H1 (cell line): ENCODE data around the gene MLH3. TPM values are rescaled to one million over a fixed set of nuclear protein-coding genes. Genes with fewer than 3 reads are reported as not detected.

ENCODE experiments used
- CTCF ChIA-PET: fragments of 300-600 bp; sonication (Branson Sonifier 250); formaldehyde crosslinking; loops from one replicate; lab custom pipeline; 2021; ENCODE audit not compliant: partially characterized antibody; lab: Charles Lee
- POLR2A ChIA-PET: fragments of 300-600 bp; sonication (Branson Sonifier 250); formaldehyde crosslinking; loops from one replicate; lab custom pipeline; 2021; ENCODE audit warnings: inconsistent platforms; ENCODE audit not compliant: partially characterized antibody; lab: Charles Lee
- DNase-seq, 2 experiments: peaks; one replicate each; pipeline versions ENCODE4 v3.0.0 to v3.0.0-alpha.2; 2010 to 2022; ENCODE audit warnings: low spot score in 2 of 2, low read depth in 1 of 2, mixed read lengths in 1 of 2
- FAIRE-seq: peaks from 2 replicates; lab custom pipeline; 2011; peaks lifted over from hg19 to GRCh38; lab: Jason Lieb, UNC
- H2AFZ ChIP-seq: 2 replicates; pipeline ENCODE4 v1.8.1; 2012; ENCODE audit warnings: low read length, inconsistent platforms
- H2AK5ac ChIP-seq: 2 replicates; pipeline ENCODE4 v1.6.1; 2013; ENCODE audit warnings: low read depth, low read length
- H2BK120ac ChIP-seq: replicated peaks from 2 replicates; pipeline ENCODE3; 2013; ENCODE audit warnings: low read depth, low read length, inconsistent platforms
- H2BK12ac ChIP-seq: 2 replicates; pipeline ENCODE4 v1.6.1; 2013; ENCODE audit warnings: low read depth, low read length
- H2BK15ac ChIP-seq: 2 replicates; pipeline ENCODE4 v1.6.1; 2013; ENCODE audit warnings: low read length
- H2BK20ac ChIP-seq: 2 replicates; pipeline ENCODE4 v1.6.1; 2013; ENCODE audit warnings: low read length
- H2BK5ac ChIP-seq: 2 replicates; pipeline ENCODE4 v1.6.1; 2013; ENCODE audit warnings: low read depth, low read length
- H3K14ac ChIP-seq: 2 replicates; pipeline ENCODE4 v1.6.1; 2013; ENCODE audit warnings: inconsistent platforms; ENCODE audit not compliant: insufficient read length
- H3K18ac ChIP-seq: 2 replicates; pipeline ENCODE4 v1.6.1; 2013; ENCODE audit warnings: low read length; ENCODE audit errors: extremely low read depth
- H3K23ac ChIP-seq: 2 replicates; pipeline ENCODE4 v1.6.1; 2013; ENCODE audit warnings: inconsistent platforms; ENCODE audit not compliant: insufficient read length
- H3K23me2 ChIP-seq: 2 replicates; pipeline ENCODE4 v1.6.1; 2013; ENCODE audit warnings: low read depth, low read length
- H3K27ac ChIP-seq: 2 replicates; pipeline ENCODE4 v1.6.1; 2011; ENCODE audit warnings: low read depth, low read length, inconsistent platforms
- H3K27me3 ChIP-seq, 4 experiments: replicated peaks in 1 of 4; 1 replicate in 1 of 4; 2 replicates in 3 of 4; pipeline versions ENCODE4 v1.6.1 to v1.8.1; 2011 to 2013; ENCODE audit warnings: low read length in 3 of 4, mild to moderate bottlenecking in 3 of 4, inconsistent platforms in 2 of 4, mixed read lengths in 2 of 4, moderate library complexity in 1 of 4; ENCODE audit not compliant: control insufficient read depth in 3 of 4, insufficient read depth in 3 of 4; ENCODE audit errors: extremely low read depth in 1 of 4
- H3K36me3 ChIP-seq, 4 experiments: 2 replicates each; pipeline versions ENCODE4 v1.6.1 to v1.8.1; 2011 to 2013; ENCODE audit warnings: mild to moderate bottlenecking in 4 of 4, low read length in 3 of 4, moderate library complexity in 2 of 4, control low read depth in 1 of 4, inconsistent platforms in 1 of 4; ENCODE audit not compliant: insufficient read depth in 4 of 4, control insufficient read depth in 2 of 4
- H3K4ac ChIP-seq: replicated peaks from 2 replicates; pipeline ENCODE3; 2013; ENCODE audit warnings: low read length, low read depth, mixed read lengths, inconsistent platforms; ENCODE audit not compliant: insufficient read length
- H3K4me1 ChIP-seq, 4 experiments: replicated peaks in 1 of 4; 1 replicate in 1 of 4; 2 replicates in 3 of 4; pipeline versions ENCODE4 v1.6.1 to v1.8.1; 2011 to 2013; ENCODE audit warnings: low read length in 3 of 4, inconsistent platforms in 2 of 4, mixed read lengths in 1 of 4; ENCODE audit not compliant: insufficient read depth in 4 of 4, control insufficient read depth in 3 of 4
- H3K4me2 ChIP-seq, 2 experiments: 2 replicates each; pipeline versions ENCODE4 v1.6.1 to v1.8.1; 2011 to 2013; ENCODE audit warnings: low read depth in 2 of 2, low read length in 2 of 2, control low read depth in 1 of 2, inconsistent platforms in 1 of 2, mild to moderate bottlenecking in 1 of 2; ENCODE audit not compliant: insufficient read depth in 1 of 2
- H3K4me3 ChIP-seq, 4 experiments: fragments of 200-600, 300-600 bp in 1 of 4; sonication (generic), shearing (Covaris generic), sonication (Bioruptor Twin) in 1 of 4; 2 replicates each; pipeline versions ENCODE4 v1.5.1 to v1.8.1; 2011 to 2016; ENCODE audit warnings: low read length in 4 of 4, low read depth in 3 of 4, control low read depth in 2 of 4, inconsistent platforms in 2 of 4, mild to moderate bottlenecking in 2 of 4, mixed read lengths in 1 of 4, moderate library complexity in 1 of 4; ENCODE audit not compliant: insufficient read depth in 2 of 4; ENCODE audit errors: extremely low read depth in 1 of 4
- H3K56ac ChIP-seq: replicated peaks from 2 replicates; pipeline ENCODE3; 2013; ENCODE audit warnings: low read depth, mild to moderate bottlenecking, mixed read lengths, low read length, inconsistent platforms; ENCODE audit not compliant: insufficient read length
- H3K79me1 ChIP-seq: 2 replicates; pipeline ENCODE4 v1.6.1; 2013; ENCODE audit warnings: low read depth, low read length, control low read depth
- H3K79me2 ChIP-seq, 2 experiments: 2 replicates each; pipeline versions ENCODE4 v1.6.1 to v1.8.1; 2012 to 2013; ENCODE audit warnings: low read length in 2 of 2, mild to moderate bottlenecking in 2 of 2, inconsistent platforms in 1 of 2; ENCODE audit not compliant: insufficient read depth in 2 of 2, control insufficient read depth in 1 of 2
- H3K9ac ChIP-seq, 4 experiments: replicated peaks in 1 of 4; 1 replicate in 1 of 4; 2 replicates in 3 of 4; pipeline versions ENCODE4 v1.6.1 to v1.8.1; 2011 to 2013; ENCODE audit warnings: low read depth in 3 of 4, low read length in 3 of 4, control low read depth in 2 of 4, mild to moderate bottlenecking in 2 of 4, moderate library complexity in 2 of 4, inconsistent platforms in 1 of 4; ENCODE audit errors: extremely low read depth in 1 of 4
- H3K9me3 ChIP-seq, 2 experiments: 2 replicates each; pipeline versions ENCODE4 v1.6.1 to v1.8.1; 2012 to 2013; ENCODE audit warnings: mild to moderate bottlenecking in 2 of 2, moderate library complexity in 2 of 2, control low read depth in 1 of 2, inconsistent platforms in 1 of 2, low read depth in 1 of 2, low read length in 1 of 2, mixed read lengths in 1 of 2; ENCODE audit not compliant: insufficient read depth in 2 of 2
- H4K20me1 ChIP-seq, 2 experiments: replicated peaks in 1 of 2; 2 replicates each; pipeline versions ENCODE3 to v1.8.1; 2011 to 2013; ENCODE audit warnings: inconsistent platforms in 2 of 2, low read length in 2 of 2, mild to moderate bottlenecking in 1 of 2; ENCODE audit not compliant: insufficient read depth in 2 of 2, control insufficient read depth in 1 of 2
- H4K5ac ChIP-seq: 2 replicates; pipeline ENCODE4 v1.6.1; 2013; ENCODE audit warnings: low read length, low read depth, mixed read lengths, inconsistent platforms; ENCODE audit not compliant: insufficient read length
- H4K8ac ChIP-seq: 2 replicates; pipeline ENCODE4 v1.8.0; 2013; ENCODE audit warnings: mild to moderate bottlenecking, moderate library complexity, low read length, inconsistent platforms; ENCODE audit not compliant: insufficient read depth; ENCODE audit errors: extremely low read depth
- H4K91ac ChIP-seq: replicated peaks from 2 replicates; pipeline ENCODE3; 2013; ENCODE audit warnings: low read length, mixed read lengths, inconsistent platforms; ENCODE audit not compliant: insufficient read length
- BACH1 ChIP-seq: IDR thresholded peaks from 2 replicates; pipeline ENCODE4 v1.6.1; 2012; ENCODE audit warnings: low read length, improper control_type of control experiment
- CREB1 ChIP-seq: IDR thresholded peaks from 2 replicates; pipeline ENCODE4 v1.6.1; 2012; ENCODE audit warnings: inconsistent platforms
- HDAC6 ChIP-seq: IDR thresholded peaks from one replicate; pipeline ENCODE4 v1.7.1; 2012; ENCODE audit warnings: low read depth, mild to moderate bottlenecking, inconsistent platforms, low read length, moderate library complexity
- KDM4A ChIP-seq: IDR thresholded peaks from one replicate; pipeline ENCODE4 v1.7.1; 2012; ENCODE audit warnings: low read depth, mild to moderate bottlenecking, moderate library complexity, low read length, inconsistent platforms; ENCODE audit not compliant: severe bottlenecking
- KDM5A ChIP-seq: fragments of 200-600 bp; IDR thresholded peaks from 2 replicates; pipeline ENCODE4 v1.7.1; 2012; ENCODE audit warnings: mild to moderate bottlenecking, low read length, inconsistent platforms, mixed read lengths
- NANOG ChIP-seq: IDR thresholded peaks from 2 replicates; pipeline ENCODE4 v1.6.1; 2011; ENCODE audit warnings: low read length, low read depth, mild to moderate bottlenecking, inconsistent platforms; ENCODE audit not compliant: insufficient read depth, poor library complexity, severe bottlenecking
- TBP ChIP-seq: IDR thresholded peaks from 2 replicates; pipeline ENCODE4 v1.6.1; 2011; ENCODE audit warnings: low read depth, low read length, improper control_type of control experiment
- TCF12 ChIP-seq: IDR thresholded peaks from 2 replicates; pipeline ENCODE4 v1.6.1; 2011; ENCODE audit warnings: low read depth, mild to moderate bottlenecking, low read length
- WGBS, 2 experiments: shearing (Covaris generic) in 1 of 2; methylation state at CpG; one replicate each; pipeline versions ENCODE4 v1.1.6 to v1.1.7; 2013 to 2015; ENCODE audit warnings: low lambda C conversion rate in 2 of 2, mixed read lengths in 2 of 2, inconsistent platforms in 1 of 2, low coverage in 1 of 2, missing lambda C conversion rate in 1 of 2; ENCODE audit not compliant: insufficient replicate concordance in 2 of 2, insufficient coverage in 1 of 2, insufficient read length in 1 of 2; ENCODE audit errors: extremely low coverage in 1 of 2, missing lambda C conversion rate in 1 of 2; 5-methylcytosine and 5-hydroxymethylcytosine counted together
- polyA plus RNA-seq, 7 experiments: library from polyadenylated mRNA; depleted of rRNA in 3 of 7; stranded (reverse) in 5 of 7; unstranded in 2 of 7; fragments of >200 nt in 5 of 7; fragments of 200-250 nt in 2 of 7; gene quantifications; 1 replicate in 5 of 7; 2 replicates in 1 of 7; 4 replicates in 1 of 7; pipeline versions ENCODE4 v1.2.1 to v1.2.3, GENCODE V29; 2011 to 2013; ENCODE audit warnings: missing spikeins in 2 of 7, mixed read lengths in 2 of 7
- total RNA-seq: library from RNA; stranded (reverse); fragmentation: NEBNext Ultra II Directional; extraction: Animal tissue kit (Norgen Biotek cat#: 25700); gene quantifications from 2 replicates; pipeline ENCODE4 v1.2.1, GENCODE V29; 2021

The MLH3 gene
- total and polyA plus RNA-seq, 2 of the 8 experiments (the other 6 are each of a cell fraction or from before 2014, with no cell fraction given): 9.3 to 20.1 TPM

DNA sequence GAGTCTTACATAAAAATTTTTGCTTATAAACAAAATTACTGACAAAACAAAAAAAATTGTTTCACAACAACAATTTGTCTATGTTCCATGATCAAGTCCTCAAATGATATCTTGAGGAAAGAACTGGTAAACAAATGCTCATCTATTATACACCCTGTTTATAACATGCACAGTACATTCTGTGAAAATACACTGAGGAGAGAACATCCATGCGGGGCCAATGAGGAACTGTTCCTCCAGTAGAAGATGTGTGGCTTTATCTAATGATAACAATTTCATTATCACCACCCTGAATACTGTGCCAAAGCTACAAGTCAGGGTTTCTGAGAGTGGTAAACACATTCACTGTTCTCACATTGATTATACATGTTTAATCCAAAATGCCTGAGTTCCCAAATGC, 10.8 kb downstream of the MLH3 start:
- no peaks in the 10 kb centered on the region for H3K27me3 ChIP-seq
- no peaks in the 10 kb centered on the region; the same call in 1 of the 2 replicates for H3K79me1 ChIP-seq
- H2BK12ac ChIP-seq: no peak overlapping the region
- no peak overlapping the region for H3K27ac ChIP-seq
- H3K79me2 ChIP-seq: no peaks in the 10 kb centered on the region
- no peaks in the 10 kb centered on the region for H4K20me1 ChIP-seq
- no peak overlapping the region for H3K18ac ChIP-seq
- POLR2A ChIA-PET: interaction anchor here (1.2 kb wide), 1 partner anchor 15 kb away, joined by 3 read pairs; no protein-coding TSS in a partner anchor
- H3K23ac ChIP-seq: no peak overlapping the region
- H2BK20ac ChIP-seq: no peak overlapping the region
- no peak overlapping the region for H3K4me3 ChIP-seq
- CTCF ChIA-PET: interaction anchor here (1.2 to 2.6 kb wide), 2 partner anchors 48 to 51 kb away, joined by 3 to 13 read pairs; no protein-coding TSS in a partner anchor
- DNase-seq (no peak), FAIRE-seq (no peak)
- H3K23me2 ChIP-seq: no peaks in the 10 kb centered on the region
- no peak overlapping the region for H2AK5ac ChIP-seq
- WGBS, 2 experiments: 96% methylated on average over 1 of the region's 1 CpG; no CpG with 5 or more reads in 1 of the 2 experiments
- H4K5ac ChIP-seq: no peak overlapping the region
- H4K91ac ChIP-seq: no peak overlapping the region
- peaks cover 0 to 25% (median 1%) of the 10 kb centered on the region in 4 experiments; a peak in 4 of 8 replicates for H3K36me3 ChIP-seq
- no peak overlapping the region for H3K14ac ChIP-seq
- H3K56ac ChIP-seq: no peak overlapping the region
- H2BK5ac ChIP-seq: no peak overlapping the region
- H3K9me3 ChIP-seq: no peaks in the 10 kb centered on the region
- no peak overlapping the region for H4K8ac ChIP-seq
- no peak overlapping the region for H2BK120ac ChIP-seq
- H3K4me1 ChIP-seq: no peaks in the 10 kb centered on the region
- H2BK15ac ChIP-seq: no peak overlapping the region
- H3K4ac ChIP-seq: no peak overlapping the region
- no peak overlapping the region for H2AFZ ChIP-seq
- no peak overlapping the region for H3K4me2 ChIP-seq
- no peak overlapping the region for H3K9ac ChIP-seq
- TF ChIP-seq NANOG (no peak), HDAC6 (no peak), CREB1 (no peak), TCF12 (no peak), KDM5A (no peak), TBP (no peak), KDM4A (no peak), BACH1 (no peak)
